HG03060 (cell line): ENCODE measurements around the gene LRRC53.

Source experiments
- ATAC-seq: cut with Tn5 transposase; IDR thresholded peaks from one replicate; pipeline ENCODE4 v1.9.1; 2021; ENCODE audit warnings: low read depth, moderate number of reproducible peaks; ENCODE audit not compliant: unreplicated experiment

LRRC53 gene

GRCh38 chr1:74453277-74453676 lies 59.1 kb downstream of the LRRC53 start:
- no peak for ATAC-seq

- no peak for ATAC-seq
Measured at GRCh38 chr1:74452035-74452434, 60.4 kb downstream of the LRRC53 start.

DNA sequence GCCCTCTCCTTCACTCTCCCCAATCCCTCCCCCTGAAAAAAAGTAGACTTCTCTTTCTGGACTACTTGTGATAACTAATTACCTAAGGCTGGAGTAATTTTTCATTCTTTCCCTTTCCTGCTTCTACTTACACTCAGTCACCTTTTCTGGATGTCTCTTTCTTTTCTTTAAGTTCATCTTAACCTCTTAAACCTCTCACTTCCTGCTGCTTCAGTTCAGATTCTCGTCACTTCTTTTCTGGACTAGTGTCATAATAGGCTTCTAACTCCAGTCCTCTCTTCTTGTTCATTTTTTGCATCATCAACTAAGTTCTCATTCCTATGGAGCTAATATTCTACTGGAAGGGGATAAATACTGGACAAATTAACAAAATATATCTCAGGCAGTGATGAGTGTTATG lies 75.4 kb downstream of the LRRC53 start:
- ATAC-seq = no peak

GRCh38 chr1:74436078-74436477 lies 76.3 kb downstream of the LRRC53 start:
- no peak for ATAC-seq

DNA sequence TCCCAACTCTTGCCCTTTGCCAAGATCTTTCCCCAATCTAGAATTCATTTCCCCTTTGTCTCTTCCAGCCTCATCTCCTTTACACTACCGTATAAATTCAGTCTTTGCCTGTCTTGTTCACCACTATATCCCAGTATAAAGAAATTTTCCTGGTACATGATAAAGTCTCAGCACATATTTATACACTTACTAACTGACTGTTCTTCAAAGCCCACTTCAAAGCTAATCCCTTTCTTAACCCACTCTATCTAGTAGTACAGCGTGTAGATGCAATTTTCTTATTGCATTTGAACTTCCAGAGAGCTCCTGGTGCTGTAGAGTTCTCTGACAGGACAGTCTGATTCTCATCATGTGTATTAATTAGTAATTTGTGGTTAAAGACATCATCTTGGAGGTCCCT lies 78.1 kb downstream of the LRRC53 start:
- no peak for ATAC-seq

DNA sequence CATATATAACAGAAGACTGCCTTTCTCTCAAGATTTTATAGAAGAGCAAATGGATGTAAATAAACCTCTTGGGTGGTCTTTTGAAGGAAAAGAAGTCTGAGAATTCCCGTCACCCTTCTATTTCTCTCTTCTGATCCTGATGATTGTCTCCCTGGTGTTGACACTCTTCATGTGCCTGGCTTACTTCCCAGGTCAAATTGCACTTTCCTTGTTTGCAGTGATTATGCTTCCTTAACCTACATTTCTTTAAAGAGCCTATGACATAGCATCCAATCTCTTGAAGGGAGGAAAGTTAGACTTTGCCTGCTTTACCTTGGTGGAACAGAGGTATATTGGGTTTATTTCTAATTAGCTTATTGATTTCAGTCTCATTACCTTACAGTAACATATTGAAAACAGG lies 80.1 kb downstream of the LRRC53 start:
- ATAC-seq = no peak

- ATAC-seq = no peak
Measured at GRCh38 chr1:74431531-74431930, 80.9 kb downstream of the LRRC53 start.

- no peak for ATAC-seq
Measured at GRCh38 chr1:74430342-74430934, 82.0 kb downstream of the LRRC53 start.

- ATAC-seq = no peak
Measured at GRCh38 chr1:74429580-74429979, 82.8 kb downstream of the LRRC53 start.

DNA sequence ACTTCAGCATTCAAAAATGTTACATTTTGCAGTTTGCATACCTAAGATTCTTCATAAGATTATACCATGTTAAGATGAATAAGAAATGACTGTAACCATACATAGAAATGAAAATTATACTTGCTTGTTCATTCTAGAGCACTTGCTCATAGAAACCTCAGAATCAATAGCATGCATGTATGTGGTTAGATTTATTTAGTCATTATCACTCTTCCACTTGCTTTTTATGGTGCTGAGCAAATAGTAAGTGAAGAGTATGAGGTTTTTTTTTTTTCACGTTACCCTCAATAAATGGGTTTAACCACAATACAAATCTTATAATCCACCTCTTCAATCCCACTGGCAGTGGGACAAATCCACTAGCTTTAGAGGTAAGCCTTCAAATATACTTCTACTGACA lies 84.7 kb downstream of the LRRC53 start:
- ATAC-seq = no peak

DNA sequence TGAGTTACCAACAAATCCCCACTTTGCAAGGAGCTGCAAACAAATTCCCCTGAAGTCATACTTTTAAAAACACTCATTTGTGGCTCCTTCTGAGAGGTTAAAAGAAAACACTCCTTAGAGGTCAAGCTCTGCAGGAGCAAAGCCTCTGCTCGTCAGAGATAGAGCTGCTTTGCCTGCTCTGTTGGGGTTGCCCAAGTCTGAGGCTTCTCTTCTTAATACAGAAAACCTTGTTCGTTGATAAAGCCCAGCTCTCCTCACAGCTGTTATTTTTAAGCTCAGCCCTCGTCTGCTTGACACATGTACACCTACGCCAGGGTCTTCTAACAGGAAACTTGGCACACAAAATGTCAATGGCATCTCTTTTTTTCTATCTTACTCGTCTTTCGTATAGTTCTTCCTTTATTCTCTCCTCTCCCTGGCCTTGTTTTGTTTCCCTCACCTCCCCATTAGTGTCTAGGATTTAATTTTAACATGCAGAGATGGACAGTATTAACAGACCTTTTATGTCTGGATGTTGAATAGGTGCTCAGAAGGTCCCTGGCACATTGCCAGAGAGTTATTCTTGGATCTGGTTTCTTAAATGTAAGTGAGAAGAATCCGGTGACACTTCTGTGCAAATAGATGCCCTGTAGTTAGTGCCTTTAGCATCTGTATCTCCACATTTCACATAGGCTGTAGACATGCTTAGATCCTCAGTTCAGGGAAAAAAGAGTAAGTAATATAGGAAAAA lies 86.0 kb downstream of the LRRC53 start:
- no peak for ATAC-seq

GRCh38 chr1:74425676-74426075 lies 86.7 kb downstream of the LRRC53 start:
- no peak for ATAC-seq

GRCh38 chr1:74423471-74423870 lies 88.9 kb downstream of the LRRC53 start:
- no peak for ATAC-seq

- no peak for ATAC-seq
Measured at GRCh38 chr1:74422421-74423292, 89.8 kb downstream of the LRRC53 start.

DNA sequence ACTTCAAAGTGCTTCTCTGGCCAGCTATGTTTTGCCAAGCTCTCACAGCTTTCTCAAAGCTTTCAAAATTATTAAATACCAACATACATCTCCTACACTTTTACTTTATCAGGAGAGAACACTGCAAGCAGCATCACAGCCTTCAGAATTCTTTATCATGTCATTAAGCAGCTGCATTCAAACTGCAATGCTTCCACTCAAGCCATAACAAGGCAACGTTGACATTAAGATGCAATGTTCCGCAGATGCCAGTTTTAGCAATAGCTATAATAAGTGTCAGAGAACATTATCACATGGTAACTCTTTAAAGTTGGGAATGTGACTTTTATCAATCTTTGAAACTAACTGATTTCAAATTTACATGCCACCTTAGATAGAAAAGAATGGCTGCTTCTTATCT lies 91.9 kb downstream of the LRRC53 start:
- ATAC-seq = no peak
